Psoas muscle (tissue), 8 donors: ENCODE data around the gene ACVR1. TPM values are rescaled to one million over a fixed set of nuclear protein-coding genes. Genes with fewer than 3 reads are reported as not detected.

ENCODE experiments used
- ATAC-seq, 4 donors: fragments of 200-7000 bp; cut with Tn5 transposase; one replicate each; pipeline ENCODE4 v1.9.1; 2020; ENCODE audit warnings: moderate library complexity in 3 of 4, mild to moderate bottlenecking in 2 of 4
- DNase-seq, 2 donors: peaks; one replicate each; pipeline ENCODE4 v3.0.0-alpha.2; 2020
- H3K27ac ChIP-seq: fragments of 200-600 bp; one replicate; pipeline ENCODE4 v1.8.0; 2022
- H3K27me3 ChIP-seq, 3 donors: fragments of 200-600 bp in 1 of 3; one replicate each; pipeline versions ENCODE4 v1.6.1 to v1.8.0; 2013 to 2022; ENCODE audit warnings: low read length in 2 of 3, mild to moderate bottlenecking in 2 of 3, moderate library complexity in 1 of 3; ENCODE audit not compliant: insufficient read depth in 3 of 3
- H3K36me3 ChIP-seq, 2 donors: fragments of 200-600 bp in 1 of 2; one replicate each; pipeline versions ENCODE4 v1.6.1 to v1.8.0; 2013 to 2022; ENCODE audit warnings: low read depth in 1 of 2, mild to moderate bottlenecking in 1 of 2, moderate library complexity in 1 of 2; ENCODE audit not compliant: insufficient read depth in 1 of 2
- H3K4me1 ChIP-seq: fragments of 200-600 bp; one replicate; pipeline ENCODE4 v1.8.0; 2022
- H3K4me3 ChIP-seq: fragments of 200-600 bp; one replicate; pipeline ENCODE4 v1.8.0; 2022; ENCODE audit warnings: mild to moderate bottlenecking
- H3K9me3 ChIP-seq: fragments of 200-600 bp; one replicate; pipeline ENCODE4 v1.8.0; 2022
- CTCF ChIP-seq: fragments of 200-600 bp; IDR thresholded peaks from one replicate; pipeline ENCODE4 v1.8.0; 2022; ENCODE audit warnings: antibody characterized with exemption
- WGBS, 3 donors: extraction: QIAGEN DNeasy Blood & Tissue Kit; methylation state at CpG; one replicate each; pipeline versions ENCODE4 v1.1.6 to v1.1.7; 2013; 5-methylcytosine and 5-hydroxymethylcytosine counted together
- intact Hi-C, 2 donors: fragments of 100-400 bp; cut with DNase I; formaldehyde crosslinking; loops; one replicate each; pipeline versions ENCODE4 v1.11.0 to v1.14.2; 2022
- polyA plus RNA-seq, 3 donors: library from polyadenylated mRNA; stranded (reverse); fragments of 200-250 nt; gene quantifications; one replicate each; pipeline ENCODE4 v1.2.3, GENCODE V29; 2013
- total RNA-seq, 4 donors: library from RNA; stranded (reverse); fragmentation: NEBNext Ultra II Directional in 2 of 4; extraction: Animal tissue kit (Norgen Biotek cat#: 25700) in 2 of 4; gene quantifications; one replicate each; pipeline versions ENCODE4 v1.2.1 to v1.2.4, GENCODE V29; 2021 to 2023
- donor health status: healthy with polysubstance abuse.
- donor health status: DM: no; HTN: no; CAD: no; lungs with moderate emphysema.
- donor health status: Bipolar disorder and iron deficiency.
- donor health status: healthy.
- donor health status: DM: yes; HTN: yes; CAD: no.
- donor health status: DM: no; HTN: no; CAD: no.
- donor health status: DM: no; HTN: no; CAD: no.
- donor health status: DM: yes; HTN: yes; CAD: no.

ACVR1 gene
- total and polyA plus RNA-seq, 7 donors, result 9.5 to 28.0 (median 24.1) TPM

GRCh38 chr2:157691695-157692094 lies 184.4 kb downstream of the ACVR1 start:
- 74 to 80% (median 74%) methylated on average over 4 of the region's 4 CpGs for WGBS, 3 donors
- Histone ChIP-seq H3K27ac (no peak overlapping the region), H3K4me3 (no peak overlapping the region), H3K9me3 (no peaks in the 10 kb centered on the region), H3K36me3 (no peaks in the 10 kb centered on the region), H3K27me3 (no peaks in the 10 kb centered on the region), H3K4me1 (no peaks in the 10 kb centered on the region)
- peak in 1 of 4 donors; percentile 41 for ATAC-seq
- intact Hi-C loops, result no loop called here
- no peak for TF ChIP-seq CTCF
- no peak for DNase-seq

GRCh38 chr2:157691131-157691530 lies 185.0 kb downstream of the ACVR1 start:
- 88 to 100% (median 95%) methylated on average over 1 of the region's 1 CpG for WGBS, 3 donors
- ATAC-seq (no peak), DNase-seq (no peak)
- intact Hi-C loops, result no loop called here
- Histone ChIP-seq H3K4me3 (no peak overlapping the region), H3K27ac (no peak overlapping the region), H3K36me3 (no peaks in the 10 kb centered on the region), H3K9me3 (no peaks in the 10 kb centered on the region), H3K27me3 (no peaks in the 10 kb centered on the region), H3K4me1 (no peaks in the 10 kb centered on the region)
- no peak for TF ChIP-seq CTCF

Other genes with a start within 250 kb of the ACVR1 start
- 1 to 10 TPM; 1.1 to 1.9 (median 1.5) TPM for gene ACVR1C, start 247.5 kb downstream of the ACVR1 start, total RNA-seq
- gene ACVR1C, start 247.5 kb downstream of the ACVR1 start, polyA plus RNA-seq, result under 1 TPM; 0.13 to 0.77 (median 0.34) TPM
- not detected for gene UPP2, start 225.5 kb upstream of the ACVR1 start, total RNA-seq
- gene UPP2, start 225.5 kb upstream of the ACVR1 start, polyA plus RNA-seq, result not detected